Stimulated activated CD4-positive, alpha-beta T cell treated with anti-CD3 and anti-CD28 coated beads, Interleukin-4, amount 100 ng/mL, for 24 hours (primary cell): ENCODE results near the gene BLOC1S1.

ENCODE experiments used
- DNase-seq: peaks from one replicate; pipeline ENCODE4 v3.0.0-alpha.2; 2020

Gene BLOC1S1

GRCh38 chr12:55728939-55729818, 13.3 kb downstream of the BLOC1S1 start, which contains the start of gene CD63:
Gene CD63, minus strand, starts transcription at chr12:55729009. Its CDS starts 668 bp downstream, at chr12:55728341.
- DNase-seq: peak; percentile 76

- no peak for DNase-seq
Measured at GRCh38 chr12:55729819-55730818, 14.3 kb downstream of the BLOC1S1 start.

- no peak for DNase-seq
Measured at GRCh38 chr12:55732288-55732687, 16.4 kb downstream of the BLOC1S1 start.

- no peak for DNase-seq
Measured at GRCh38 chr12:55733021-55733555, 17.2 kb downstream of the BLOC1S1 start.

- DNase-seq: no peak
Measured at GRCh38 chr12:55733858-55734257, 18.0 kb downstream of the BLOC1S1 start.

- no peak for DNase-seq
Measured at GRCh38 chr12:55734595-55734994, 18.7 kb downstream of the BLOC1S1 start.

GRCh38 chr12:55736076-55736475, 20.2 kb downstream of the BLOC1S1 start:
- no peak for DNase-seq

- peak; percentile 61 for DNase-seq
Measured at GRCh38 chr12:55736780-55737580, 21.1 kb downstream of the BLOC1S1 start.

GRCh38 chr12:55737581-55738122, 21.8 kb downstream of the BLOC1S1 start:
- no peak for DNase-seq

- peak; percentile 86 for DNase-seq
Measured at GRCh38 chr12:55738123-55739024, 22.5 kb downstream of the BLOC1S1 start.

GRCh38 chr12:55739025-55739378, 23.2 kb downstream of the BLOC1S1 start:
- no peak for DNase-seq

- DNase-seq: no peak
Measured at GRCh38 chr12:55741931-55742680, 26.3 kb downstream of the BLOC1S1 start.

- peak; percentile 75 for DNase-seq
Measured at GRCh38 chr12:55742719-55743405, 27.0 kb downstream of the BLOC1S1 start, which contains the start of gene GDF11. Gene GDF11, plus strand, starts transcription at chr12:55743122. Its CDS starts 195 bp downstream, at chr12:55743317.

GRCh38 chr12:55743406-55744339, 27.8 kb downstream of the BLOC1S1 start:
- DNase-seq: peak; percentile 46

GRCh38 chr12:55744340-55745030, 28.6 kb downstream of the BLOC1S1 start:
- no peak for DNase-seq

- DNase-seq: no peak
Measured at GRCh38 chr12:55745361-55746173, 29.7 kb downstream of the BLOC1S1 start.
